ENCODE measurements around the gene OR1L1.

- TF ChIP-seq POLR2A (IDR thresholded peaks at IDR 0.05), result no peak
- no peak for TF ChIP-seq CTCF (IDR thresholded peaks at IDR 0.05)
These were observed 11.0 kb downstream of the OR1L1 start for GRCh38 chr9:122672481-122672880.

All from Peyer's patch (tissue), 4 donors.